GM12892 (cell line): ENCODE results near the gene LMAN2.

ENCODE experiments used
- POLR2A ChIP-seq: IDR thresholded peaks from 2 replicates; pipeline ENCODE4 v1.6.1; 2011; ENCODE audit warnings: low read depth, low read length, control low read depth
- POLR2AphosphoS5 ChIP-seq: IDR thresholded peaks from 2 replicates; pipeline ENCODE4 v1.6.1; 2011; ENCODE audit warnings: low read depth, low read length, control low read depth

DNA sequence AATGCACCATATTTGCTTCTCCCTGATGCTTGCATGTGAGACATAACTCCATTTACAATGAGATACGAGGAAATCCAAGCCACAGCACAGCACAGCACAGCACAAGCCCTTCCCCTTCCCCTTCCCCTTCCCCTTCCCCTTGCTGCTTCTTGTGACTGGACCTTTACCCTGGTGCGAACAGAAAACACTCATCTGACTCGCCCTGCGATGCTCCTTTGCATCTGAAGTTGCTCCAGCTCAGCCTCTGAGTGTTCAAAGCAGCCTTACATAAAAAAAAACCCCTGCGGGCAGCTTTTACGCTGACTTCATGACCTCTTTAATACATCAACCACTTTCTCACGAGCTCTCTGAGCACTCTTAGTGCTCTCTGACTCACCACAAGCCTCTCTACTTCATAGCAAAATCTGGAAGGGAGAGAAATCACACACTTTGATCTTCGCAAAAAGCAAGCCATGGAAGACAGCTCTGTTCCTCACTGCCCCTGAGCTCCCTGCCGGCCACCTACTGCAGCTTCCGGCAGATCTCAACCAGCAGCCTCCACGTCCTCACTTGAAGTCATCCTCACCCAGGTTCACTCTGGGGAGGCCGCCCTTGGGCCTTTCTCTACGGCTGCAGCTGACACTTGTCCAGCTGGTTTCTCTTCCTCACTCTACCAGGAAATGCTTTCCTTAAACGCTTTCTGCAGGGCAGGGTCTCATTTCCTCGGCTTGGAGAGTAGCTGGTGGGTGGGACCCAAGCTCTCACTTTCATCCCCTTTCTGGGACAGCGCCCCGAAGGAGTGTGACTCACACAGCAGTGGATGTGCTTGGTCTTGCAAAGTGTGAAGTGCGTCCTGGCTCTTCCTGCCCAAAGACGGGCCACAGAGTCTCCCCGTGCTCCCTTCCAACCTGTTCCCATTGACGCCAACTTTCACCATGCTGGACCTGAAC lies 38.0 kb upstream of the LMAN2 start:
- TF ChIP-seq POLR2A (peak; percentile 55; the same call in 1 of the 2 replicates), POLR2AphosphoS5 (no peak)
